Activated CD4-positive, CD25-positive, alpha-beta regulatory T cell treated with anti-CD3 and anti-CD28 coated beads, Interleukin-2, amount 50 U/mL, for 72 hours (primary cell): Measurements from ENCODE around the gene AHNAK2.
"Not testable (repeated sequence)": the region's sequence is repeated elsewhere in the genome, so short reads cannot be mapped to it uniquely, and the experiment has no call there.

Experiments
- DNase-seq: peaks from one replicate; pipeline ENCODE4 v3.0.0; 2021

AHNAK2 gene

DNA sequence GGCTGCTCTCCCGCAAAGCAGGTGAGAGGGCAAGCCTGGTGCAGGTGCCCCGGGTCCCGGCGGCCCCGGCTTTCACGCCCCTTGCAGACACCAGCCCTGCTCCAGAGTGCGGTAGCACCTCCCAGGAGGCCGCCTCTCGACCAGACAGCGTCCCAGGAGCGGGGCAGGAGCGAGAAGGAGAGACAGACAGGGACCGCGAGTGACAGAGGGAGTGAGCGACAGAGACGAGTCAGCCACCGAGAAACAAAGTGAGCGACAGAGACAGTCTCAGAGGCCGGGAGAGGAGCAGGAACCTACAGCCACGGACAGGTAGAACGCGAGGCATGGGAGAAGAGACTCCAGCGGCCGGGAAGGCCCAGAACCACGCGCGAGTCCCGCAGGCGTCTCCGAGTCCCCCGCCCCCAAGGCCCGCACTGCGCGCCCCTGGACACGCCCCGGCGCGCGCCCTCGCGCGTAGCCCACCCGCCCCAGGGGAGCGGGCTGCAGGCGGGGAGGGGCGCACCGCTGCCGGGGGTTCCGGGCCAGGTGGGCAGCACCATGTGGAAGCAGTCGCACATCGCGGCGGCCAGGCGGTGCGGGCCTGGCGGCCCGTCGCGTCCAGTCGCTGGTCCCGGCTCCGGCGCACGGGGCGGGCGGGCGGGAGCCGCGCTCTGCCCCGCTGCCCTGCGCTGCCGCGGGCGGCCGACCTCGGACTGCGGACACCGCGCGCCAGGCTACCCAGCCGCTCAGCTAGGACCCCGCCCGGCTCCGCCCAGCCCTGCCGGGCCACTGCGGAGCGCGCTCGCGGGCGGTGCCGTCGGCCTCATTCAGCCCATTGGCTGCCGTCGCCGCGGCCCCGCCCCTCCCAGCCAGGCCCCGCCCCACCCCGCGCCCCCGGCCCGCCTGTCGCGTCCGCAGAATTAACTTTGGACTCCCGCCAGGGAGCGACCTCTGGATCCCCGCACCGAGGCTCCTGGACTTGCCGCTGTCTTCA is at the start of gene AHNAK2:
Gene AHNAK2, minus strand, starts transcription at position 694 of the 973 bp plus-strand sequence. Its CDS starts 137 bp downstream, at position 557.
- DNase-seq, result peak; percentile 60

DNA sequence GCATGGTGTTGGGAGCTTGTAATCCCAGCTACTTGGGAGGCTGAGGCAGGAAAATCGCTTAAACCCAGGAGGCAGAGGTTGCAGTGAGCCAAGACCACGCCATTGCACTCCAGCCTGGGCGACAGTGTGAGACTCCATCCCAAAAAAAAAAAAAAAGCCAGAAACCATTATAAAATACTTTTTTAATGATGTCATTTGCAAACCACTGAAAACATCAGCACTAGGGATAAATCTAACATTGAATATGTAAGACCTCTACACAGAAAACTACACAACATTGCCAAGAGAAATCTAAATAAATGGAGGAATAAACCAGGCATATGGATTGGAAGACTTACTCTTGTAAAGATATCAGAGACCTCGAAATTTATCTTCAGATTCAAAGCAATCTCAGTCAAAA is 49.5 kb upstream of the AHNAK2 start:
- not testable (repeated sequence) for DNase-seq

DNA sequence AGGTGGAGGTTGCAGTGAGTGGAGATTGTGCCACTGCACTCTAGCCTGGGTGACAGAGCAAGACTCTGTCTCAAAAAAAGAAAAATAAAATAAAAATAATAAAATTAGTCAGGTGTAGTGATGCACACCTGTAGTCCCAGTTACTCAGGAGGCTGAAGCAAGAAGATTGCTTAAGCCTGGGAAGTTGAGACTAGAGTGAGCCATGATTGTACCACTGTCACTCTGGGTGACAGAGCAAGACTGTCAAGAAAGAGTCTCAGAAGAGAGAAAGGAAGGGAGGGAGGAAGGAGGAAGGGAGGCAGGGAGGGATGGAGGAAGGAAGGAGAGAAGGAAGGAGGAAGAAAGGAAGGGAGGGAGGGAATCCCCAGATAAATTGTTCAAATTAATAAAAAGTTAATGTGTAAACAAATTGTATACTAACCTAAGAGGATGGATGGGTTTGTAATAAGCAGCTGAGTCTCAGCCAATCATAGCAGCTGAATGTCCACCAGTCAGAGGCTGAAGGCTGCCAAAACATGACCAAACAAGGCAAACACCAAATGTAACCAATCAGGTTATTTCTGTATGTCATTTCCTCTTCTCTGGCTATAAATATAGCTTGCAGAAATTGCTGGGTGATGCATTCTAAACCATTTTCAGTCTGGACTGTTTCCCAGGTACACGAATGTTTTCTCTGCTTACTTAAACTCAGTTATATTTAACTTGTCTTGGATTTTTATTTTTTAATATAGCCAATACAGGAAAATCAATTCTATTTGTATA is 48.8 kb upstream of the AHNAK2 start:
- DNase-seq, result no peak

DNA sequence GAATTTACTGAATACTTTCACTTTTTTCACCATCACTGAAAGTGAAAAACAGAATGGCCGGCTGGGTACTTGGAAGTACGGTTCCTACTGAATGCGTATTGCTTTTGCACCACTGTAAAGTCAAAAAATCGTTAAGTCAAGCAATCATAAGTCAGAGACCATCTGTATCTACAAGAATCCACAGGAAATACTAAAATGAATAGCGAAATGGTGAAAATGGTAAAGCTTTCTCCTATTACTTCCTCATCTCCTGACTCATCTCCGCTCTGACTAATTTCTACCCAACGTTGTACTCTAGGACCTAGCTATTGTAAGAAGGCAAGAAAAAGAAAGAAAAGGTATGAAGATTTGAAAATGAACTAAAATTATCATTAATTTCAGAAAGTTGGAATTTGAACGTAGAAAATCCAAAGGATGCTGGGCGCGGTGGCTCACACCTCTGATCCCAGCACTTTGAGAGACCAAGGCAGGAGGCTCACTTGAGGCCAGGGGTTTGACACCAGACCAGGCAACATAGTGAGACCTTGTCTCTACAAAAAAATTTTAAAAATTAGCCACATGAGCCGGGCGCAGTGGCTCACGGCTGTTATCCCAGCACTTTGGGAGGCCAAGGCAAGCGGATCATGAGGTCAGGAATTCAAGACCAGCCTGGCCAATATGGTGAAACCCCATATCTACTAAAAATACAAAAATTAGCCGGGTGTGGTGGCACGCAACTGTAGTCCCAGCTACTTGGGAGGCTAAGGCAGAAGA is 48.0 kb upstream of the AHNAK2 start:
- DNase-seq, result no peak

DNA sequence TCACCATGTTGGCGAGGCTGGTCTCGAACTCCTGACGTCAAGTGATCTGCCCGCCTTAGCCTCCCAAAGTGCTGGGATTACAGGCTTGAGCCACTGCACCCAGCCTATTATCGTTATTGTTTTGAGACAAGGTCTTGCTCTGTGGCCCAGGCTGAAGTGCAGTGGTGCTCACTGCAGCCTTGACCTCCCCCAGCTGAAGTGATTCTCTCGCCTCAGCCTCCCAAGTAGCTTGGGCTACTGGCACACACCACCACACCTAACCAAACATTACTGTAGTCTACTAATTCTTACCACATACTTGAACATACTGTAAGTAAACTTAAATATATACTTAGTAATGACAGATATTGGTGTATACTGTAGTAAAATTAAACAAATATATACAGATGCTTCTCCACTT is 47.3 kb upstream of the AHNAK2 start:
- DNase-seq, result no peak

DNA sequence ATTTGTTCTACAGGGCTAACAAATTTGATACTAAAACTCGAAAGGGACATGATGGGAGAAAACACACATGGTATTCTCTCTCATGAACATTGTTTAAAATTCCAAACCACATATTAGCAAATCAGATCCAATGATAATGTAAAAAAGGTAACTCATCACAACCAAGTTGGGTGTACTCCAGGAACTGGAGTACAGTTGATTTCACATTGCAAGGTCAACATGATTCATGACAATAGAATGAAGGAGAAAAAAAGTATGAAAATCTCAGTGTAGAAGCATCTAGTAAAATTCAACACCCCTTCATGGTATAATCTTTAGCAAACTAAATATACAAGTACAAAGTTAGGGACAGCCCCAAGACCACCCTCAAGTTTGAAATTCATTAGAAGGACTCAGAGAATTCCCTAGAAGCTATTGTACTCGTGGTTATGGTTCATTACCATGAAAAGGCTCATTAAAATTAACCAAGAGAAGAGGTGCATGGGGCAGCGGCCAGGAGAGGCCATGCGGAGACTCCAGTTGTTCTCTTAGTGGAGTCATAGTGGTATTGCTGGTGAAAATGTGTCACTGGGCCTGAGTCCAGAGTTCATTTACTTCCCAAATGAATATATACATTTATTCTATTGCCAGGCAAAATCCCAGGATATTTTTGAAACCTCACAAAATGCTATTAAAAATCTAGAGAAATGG is 45.8 kb upstream of the AHNAK2 start:
- DNase-seq, result no peak

DNA sequence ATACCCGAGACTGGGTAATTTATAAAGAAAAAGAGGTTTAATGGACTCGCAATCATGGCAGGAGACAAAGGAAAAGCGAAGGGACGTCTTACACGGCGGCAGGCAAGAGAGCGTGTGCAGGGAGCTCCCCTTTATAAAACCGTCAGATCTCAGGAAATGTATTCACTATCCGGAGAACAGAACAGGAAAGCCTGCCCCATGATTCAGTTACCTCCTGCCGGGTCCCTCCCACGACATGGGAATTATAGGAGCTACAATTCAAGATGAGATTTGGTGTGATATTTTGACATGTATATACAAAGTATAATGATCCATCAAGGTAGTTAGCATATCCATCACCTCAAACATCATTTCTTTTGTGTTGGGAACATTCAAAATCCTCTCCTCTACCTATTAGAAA is 45.0 kb upstream of the AHNAK2 start:
- DNase-seq, result no peak

DNA sequence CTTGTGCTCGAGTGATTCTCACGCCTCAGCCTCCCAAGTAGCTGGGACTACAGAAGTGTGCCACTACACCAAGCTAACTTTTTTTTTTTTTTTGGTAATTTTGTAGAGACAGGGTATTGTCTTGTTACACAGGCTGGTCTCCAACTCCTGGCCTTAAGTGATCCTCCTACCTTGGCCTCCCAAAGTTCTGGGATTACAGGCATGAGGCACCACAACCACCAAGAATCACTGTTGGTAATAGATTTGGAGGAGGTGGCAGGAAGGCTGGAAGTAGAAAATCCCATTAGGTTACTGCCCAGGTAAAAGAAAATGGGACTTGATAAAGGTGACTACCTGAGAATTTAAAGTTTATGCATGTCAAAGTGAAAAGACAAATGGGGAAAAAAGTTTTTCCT is 44.1 kb upstream of the AHNAK2 start:
- DNase-seq, result no peak

DNA sequence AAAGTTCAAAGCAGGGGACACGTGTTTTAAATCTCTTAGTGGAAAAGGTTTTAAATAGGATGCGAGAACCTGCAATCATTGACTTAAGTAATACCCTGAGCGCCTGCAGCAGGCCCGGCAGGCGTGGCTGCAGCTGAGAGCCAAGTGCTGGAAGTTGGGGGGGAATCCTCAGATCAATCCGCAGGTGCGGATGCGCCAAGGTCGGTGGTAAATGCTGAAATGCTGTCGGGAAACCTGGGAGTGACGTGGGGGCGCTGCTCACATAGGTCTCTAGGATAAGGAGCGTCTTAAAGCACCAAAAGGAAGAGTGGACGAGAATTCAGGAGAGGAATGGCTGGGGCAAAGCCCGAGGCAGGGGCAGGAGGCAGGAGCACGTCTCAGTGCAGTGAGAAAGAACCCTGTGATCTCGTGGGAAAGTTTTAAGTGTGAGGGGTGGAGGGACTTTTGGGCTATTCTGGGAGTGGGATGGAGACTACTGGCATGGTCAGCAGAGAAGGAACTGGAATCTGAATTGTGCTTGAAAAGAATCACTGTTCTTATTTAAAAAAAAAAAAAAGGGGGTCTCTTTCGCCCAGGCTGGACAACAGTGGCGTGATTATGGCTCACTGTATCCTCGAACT is 43.6 kb upstream of the AHNAK2 start:
- no peak for DNase-seq

DNA sequence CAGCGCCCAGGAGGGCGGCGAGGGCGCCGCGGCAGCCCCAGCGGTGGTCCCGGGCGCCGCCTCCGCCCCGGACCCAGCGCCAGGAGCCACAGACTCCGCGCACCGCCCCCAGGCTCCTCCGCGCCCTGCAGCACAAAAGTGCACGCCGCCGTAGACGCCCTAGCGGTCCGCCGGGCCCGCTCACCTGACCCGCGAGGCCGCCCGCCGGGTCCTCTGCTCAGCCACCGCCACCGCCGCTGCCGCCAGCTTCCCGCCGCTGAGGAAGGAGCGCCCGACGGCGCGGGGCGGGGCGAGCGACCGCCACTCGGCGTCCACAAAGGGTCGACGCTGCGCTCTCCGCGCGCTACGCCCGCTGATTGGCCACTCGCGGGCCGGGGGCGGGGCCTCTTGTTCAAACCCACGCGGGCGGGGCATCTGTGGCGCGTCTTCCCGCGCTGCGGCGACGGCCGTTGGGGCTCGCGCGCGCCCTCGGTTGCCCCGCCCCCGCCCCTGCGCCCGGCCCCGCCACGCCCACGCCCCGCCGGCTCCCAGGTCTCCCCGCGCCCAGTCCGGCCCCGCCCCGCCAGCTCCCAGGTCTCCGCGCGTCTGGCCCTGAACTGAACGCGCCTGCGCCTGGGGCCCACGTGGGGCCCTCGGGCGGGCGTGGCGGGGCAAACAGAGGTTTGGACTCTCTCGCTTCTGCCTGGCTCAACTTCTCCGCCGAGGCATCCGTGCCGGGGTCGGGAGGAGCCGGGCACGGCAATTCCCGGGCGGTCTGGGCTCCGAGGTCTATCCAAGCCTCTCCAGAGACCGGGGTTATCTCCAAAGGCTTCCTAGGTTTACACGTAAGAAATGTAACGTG is 42.9 kb upstream of the AHNAK2 start, which contains the start of gene CDCA4:
Gene CDCA4, minus strand, starts transcription at position 269 of the 841 bp plus-strand sequence. CDS start 9,154 bp downstream, outside the sequence.
- DNase-seq, result peak; percentile 99

DNA sequence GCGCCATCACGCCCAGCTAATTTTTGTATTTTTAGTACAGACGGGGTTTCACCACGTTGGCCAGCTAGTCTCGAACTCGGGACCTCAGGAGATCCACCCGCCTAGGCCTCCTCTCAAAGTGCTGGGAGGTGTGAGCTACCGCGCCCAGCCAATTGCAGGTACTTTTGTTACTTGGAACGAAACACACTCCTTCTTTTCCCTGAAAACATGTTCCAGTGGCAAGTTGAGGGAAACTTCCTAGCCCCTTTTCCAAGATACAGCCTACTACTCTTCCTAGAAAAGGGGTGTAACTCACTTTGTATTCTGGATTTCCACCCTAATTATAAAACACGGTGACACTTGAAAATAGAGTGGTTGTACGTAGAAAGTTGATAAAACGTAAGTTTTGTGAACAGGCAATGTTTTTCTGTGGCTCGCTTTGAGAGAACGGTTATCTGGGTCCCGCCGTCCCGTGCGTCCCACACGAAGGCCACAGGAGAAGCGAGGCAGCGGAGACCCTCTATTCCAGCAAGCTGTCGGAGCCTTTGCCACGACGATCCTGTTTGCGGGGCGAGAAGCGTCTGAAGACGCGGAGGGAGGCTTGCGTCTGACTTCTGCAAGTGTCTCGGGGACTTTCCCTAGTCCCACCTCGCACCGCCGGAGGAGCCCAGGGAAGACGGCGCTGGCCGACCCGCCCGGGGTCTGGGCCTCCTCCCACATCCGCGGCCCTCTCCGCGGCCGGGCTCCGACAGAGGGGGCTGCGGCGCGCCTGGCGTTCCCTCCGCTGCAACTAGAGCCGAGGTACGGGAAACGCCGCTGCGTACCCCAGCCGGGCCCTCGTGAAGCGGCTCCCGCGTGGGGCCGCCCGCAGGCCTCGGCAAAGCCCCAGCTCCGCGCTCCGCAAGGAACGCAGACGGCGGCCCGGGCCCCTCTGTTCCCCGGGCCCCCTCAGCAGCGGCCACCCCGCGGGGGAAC is 42.0 kb upstream of the AHNAK2 start:
- peak; percentile 66 for DNase-seq

DNA sequence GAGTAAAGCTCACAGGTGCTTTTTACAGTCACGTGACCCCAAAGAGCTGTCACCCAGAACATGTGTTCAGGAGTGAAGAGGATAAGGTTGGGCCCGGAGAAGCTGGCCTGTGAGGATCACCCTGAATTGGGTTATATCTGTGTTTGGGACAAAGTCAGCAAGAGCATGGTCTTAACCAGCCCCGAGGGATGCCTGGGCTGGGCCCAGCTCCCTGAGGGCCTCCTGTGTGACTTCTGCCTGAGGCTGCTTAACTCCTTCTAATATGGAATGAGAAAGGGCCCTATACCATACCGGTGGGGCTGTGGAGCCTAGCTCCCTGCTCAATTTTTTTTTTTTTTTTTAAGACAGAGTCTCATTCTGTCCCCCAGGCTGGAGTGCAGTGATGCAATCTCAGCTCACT is 40.2 kb upstream of the AHNAK2 start:
- DNase-seq, result no peak

DNA sequence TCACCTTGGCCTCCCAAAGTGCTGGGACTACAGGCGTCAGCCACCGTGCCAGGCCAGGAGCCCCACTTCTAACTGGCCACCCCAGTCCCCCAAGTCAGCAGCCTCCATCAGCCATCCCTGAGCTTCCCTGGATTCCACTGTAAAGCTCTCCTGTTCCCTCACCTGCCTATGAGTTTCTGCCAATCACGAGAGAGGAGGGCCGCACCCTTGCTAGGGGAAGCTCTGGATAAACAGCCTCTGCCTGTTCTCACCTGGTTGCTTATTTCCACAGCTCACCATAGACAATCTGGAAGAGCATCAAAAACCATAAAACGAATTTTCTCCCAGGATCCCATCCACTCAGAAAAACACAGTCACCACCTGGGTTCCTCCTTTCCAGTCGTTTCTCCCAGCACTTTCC is 37.7 kb upstream of the AHNAK2 start:
- DNase-seq, result no peak

DNA sequence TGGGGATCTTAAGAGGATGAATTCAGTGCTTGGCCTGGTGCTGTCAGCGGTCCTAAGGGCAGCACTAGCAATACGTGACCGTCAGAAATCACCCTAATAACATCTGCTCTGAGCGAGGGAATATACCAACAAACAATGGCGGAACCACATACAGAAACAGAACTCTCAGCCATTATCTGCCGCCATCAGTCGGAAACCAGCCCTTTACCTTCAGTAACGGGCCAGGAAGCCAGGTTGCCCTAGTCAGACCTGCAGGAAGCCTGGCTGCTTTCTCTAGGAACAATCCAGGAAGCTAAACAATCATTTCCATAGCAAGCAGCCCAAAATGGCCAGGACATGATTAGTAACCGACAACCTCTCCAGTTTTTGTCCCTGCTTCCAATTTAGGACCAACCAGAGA is 37.1 kb upstream of the AHNAK2 start:
- no peak for DNase-seq

DNA sequence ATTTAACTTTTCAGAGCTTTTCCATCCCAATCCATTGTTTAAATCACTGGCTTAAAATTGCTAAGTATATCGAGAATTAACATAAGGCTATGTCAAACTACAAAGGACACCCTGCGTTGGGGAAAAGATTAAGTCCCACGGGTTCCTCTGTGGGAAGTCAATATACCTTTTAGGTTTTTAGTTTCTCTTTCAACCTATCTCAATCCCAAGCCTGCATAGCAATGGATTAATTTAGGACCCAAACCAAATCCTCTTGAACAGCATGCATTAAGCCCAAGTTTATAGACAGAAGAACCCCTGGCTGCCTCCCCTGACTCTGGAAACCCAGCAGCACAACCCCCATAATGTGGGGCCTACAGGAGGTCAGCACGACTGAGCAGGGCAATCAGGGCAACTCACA is 36.5 kb upstream of the AHNAK2 start:
- no peak for DNase-seq

DNA sequence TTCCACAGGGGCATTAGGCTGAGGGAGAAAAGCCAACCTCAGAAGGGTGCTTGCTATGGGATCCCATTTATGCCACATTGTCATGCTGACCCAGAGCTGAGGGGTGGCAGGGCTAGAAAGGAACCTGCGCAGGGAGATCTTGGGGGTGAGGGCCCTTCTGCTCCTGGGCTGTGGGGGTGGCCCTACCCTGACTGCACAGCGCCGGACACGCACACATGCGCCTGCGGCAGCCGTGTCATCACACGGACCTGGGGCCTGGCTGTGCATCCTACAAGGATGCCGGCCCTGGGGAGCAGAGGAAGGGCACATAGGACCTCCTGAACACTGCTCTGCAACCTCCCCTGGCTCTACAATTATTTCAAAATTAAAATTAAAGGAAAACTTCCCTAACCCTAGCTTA is 35.9 kb upstream of the AHNAK2 start:
- no peak for DNase-seq

DNA sequence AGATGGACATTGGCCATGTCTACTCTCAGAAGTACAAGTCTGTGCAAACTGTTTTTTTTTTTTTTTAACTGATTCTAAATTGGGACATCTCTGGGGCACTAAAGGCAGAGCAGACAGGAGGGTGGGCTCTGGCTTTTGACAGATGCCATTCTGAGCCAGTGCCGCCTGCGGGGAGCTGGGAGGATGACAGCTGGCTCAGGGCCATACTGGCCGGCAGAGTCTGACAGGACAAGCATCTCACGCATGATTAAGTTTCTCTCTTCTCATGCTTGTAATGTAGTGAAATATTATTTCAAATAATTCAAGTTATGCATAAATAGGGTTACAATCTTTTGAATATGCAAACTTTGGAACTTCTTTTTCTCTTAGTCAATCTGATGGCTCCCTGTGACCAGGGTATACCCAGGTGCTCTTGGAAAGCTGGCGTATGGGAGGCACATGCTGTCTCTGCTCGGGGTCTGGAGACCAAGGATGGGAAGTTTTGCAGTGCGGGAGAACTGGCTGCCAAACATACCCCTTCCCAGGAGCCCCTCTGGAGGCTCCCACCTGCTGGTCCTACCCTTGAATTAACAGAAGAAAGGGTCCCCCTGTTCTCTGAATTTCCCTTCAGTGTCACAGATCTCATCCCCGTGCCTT is 35.1 kb upstream of the AHNAK2 start:
- DNase-seq, result no peak

DNA sequence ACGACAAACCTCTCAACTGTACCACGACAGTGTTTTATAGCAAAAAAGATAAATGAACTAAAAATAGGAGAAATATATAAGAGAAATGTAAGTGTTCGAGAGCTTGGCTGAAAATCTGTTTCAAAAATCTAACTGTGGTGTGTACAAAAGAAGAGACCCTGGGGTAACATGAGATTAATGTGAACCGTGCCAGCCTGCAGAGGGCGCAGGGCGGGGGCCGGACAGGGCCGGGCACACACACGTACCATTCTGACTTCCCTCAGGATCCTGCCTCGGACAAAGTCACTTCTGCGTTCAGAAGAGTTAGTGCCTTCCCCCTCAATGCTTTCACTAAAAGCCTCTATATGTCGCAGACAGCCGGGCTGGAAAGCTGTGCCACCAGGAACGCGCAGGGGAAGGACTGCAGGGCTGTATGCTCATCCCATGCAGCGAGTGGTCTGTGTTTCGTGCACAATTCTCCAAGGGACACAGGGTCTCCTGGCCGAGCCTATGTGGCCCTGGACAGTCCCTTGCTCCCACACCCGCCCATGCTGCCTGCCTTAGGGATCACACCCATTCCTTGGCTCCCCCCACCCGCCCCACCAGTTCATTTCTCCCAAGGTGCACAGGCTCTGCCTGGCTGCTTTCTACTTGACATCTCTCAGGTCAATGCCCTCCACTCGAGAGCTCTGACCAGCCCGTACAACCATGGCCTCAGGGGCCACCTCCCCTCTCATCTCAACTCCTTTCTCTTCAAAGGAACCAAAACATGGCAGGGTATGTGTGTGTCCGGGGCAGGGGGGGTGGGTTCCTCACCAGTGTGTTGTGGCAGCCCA is 34.2 kb upstream of the AHNAK2 start:
- DNase-seq, result no peak
